ENCODE measurements around the gene AFAP1L1.

The AFAP1L1 gene

GRCh38 chr5:149261246-149261645, 10.4 kb upstream of the AFAP1L1 start:
- no peak for TF ChIP-seq CTCF (IDR thresholded peaks at IDR 0.05)
- H3K27ac ChIP-seq, result no peak overlapping the region

- TF ChIP-seq ZFX (IDR thresholded peaks at IDR 0.05; ENCODE audit: borderline replicate concordance) (no peak), CTCF (IDR thresholded peaks at IDR 0.05) (no peak)
- H3K27ac ChIP-seq, result no peak overlapping the region
Measured at GRCh38 chr5:149262315-149262714, 9.3 kb upstream of the AFAP1L1 start.

GRCh38 chr5:149264439-149265067, 7.1 kb upstream of the AFAP1L1 start:
- TF ChIP-seq CTCF (IDR thresholded peaks at IDR 0.05) (peak; percentile 82), ZFX (IDR thresholded peaks at IDR 0.05; ENCODE audit: borderline replicate concordance) (no peak)
- no peak overlapping the region for H3K27ac ChIP-seq

- TF ChIP-seq CTCF (IDR thresholded peaks at IDR 0.05) (peak; percentile 27), ZFX (IDR thresholded peaks at IDR 0.05; ENCODE audit: borderline replicate concordance) (no peak)
- H3K27ac ChIP-seq, result no peak overlapping the region
Measured at GRCh38 chr5:149265068-149265465, 6.6 kb upstream of the AFAP1L1 start.

GRCh38 chr5:149265597-149265996, 6.1 kb upstream of the AFAP1L1 start:
- TF ChIP-seq ZFX (IDR thresholded peaks at IDR 0.05; ENCODE audit: borderline replicate concordance) (no peak), CTCF (IDR thresholded peaks at IDR 0.05) (peak; percentile 9; the same call in 1 of the 2 replicates)

GRCh38 chr5:149267241-149267973, 4.3 kb upstream of the AFAP1L1 start:
- TF ChIP-seq ZFX (IDR thresholded peaks at IDR 0.05; ENCODE audit: borderline replicate concordance) (no peak), CTCF (IDR thresholded peaks at IDR 0.05) (no peak)
- H3K27ac ChIP-seq, result no peak overlapping the region

More at GRCh38 chr5:149265597-149265996, 6.1 kb upstream of the AFAP1L1 start:
- H3K27ac ChIP-seq, result no peak overlapping the region

GRCh38 chr5:149268928-149269557, 2.6 kb upstream of the AFAP1L1 start:
- no peak overlapping the region for H3K27ac ChIP-seq
- no peak for TF ChIP-seq ZFX (IDR thresholded peaks at IDR 0.05; ENCODE audit: borderline replicate concordance)
- TF ChIP-seq CTCF (IDR thresholded peaks at IDR 0.05), result peak; percentile 88
